ENCODE data around the gene TENM4. TPM values are rescaled to one million over a fixed set of nuclear protein-coding genes. Genes with fewer than 3 reads are reported as not detected.

Gene TENM4
- total RNA-seq, 4 donors from 2014 or later, result 0.02 to 0.82 (median 0.23) TPM

- no peaks in the 10 kb centered on the region for H3K9me3 ChIP-seq
- DNase-seq (no peak), ATAC-seq (no peak)
- H3K27me3 ChIP-seq, result no peaks in the 10 kb centered on the region
- no peak overlapping the region for H3K27ac ChIP-seq
- peaks cover 0 to 3% of the 10 kb centered on the region in 2 donors for H3K4me1 ChIP-seq
- intact Hi-C loops (cut with DNase I; ENCODE audit: low total_unique reads), result no loop called here
- no peak for TF ChIP-seq CTCF (IDR thresholded peaks at IDR 0.05 in 4 of 5, conservative IDR thresholded peaks at IDR 0.05 in 1 of 5)
- TF ChIP-seq POLR2A (IDR thresholded peaks at IDR 0.05), result no peak
- no peak overlapping the region for H3K4me3 ChIP-seq
- H3K36me3 ChIP-seq, result no peaks in the 10 kb centered on the region
- in situ Hi-C loops (cut with MboI; ENCODE audit: low sequenced_read_pairs in 4 of 4), result no loop called here
Observed at GRCh38 chr11:79155237-79155636, 285.6 kb downstream of the TENM4 start.

GRCh38 chr11:79152511-79152910 is 288.3 kb downstream of the TENM4 start:
- H3K27me3 ChIP-seq, result no peaks in the 10 kb centered on the region
- intact Hi-C loops (cut with DNase I; ENCODE audit: low total_unique reads) (no loop called here), in situ Hi-C loops (cut with MboI; ENCODE audit: low sequenced_read_pairs in 4 of 4) (no loop called here)
- ATAC-seq (no peak), DNase-seq (no peak)
- H3K4me1 ChIP-seq, result peaks cover 0 to 3% of the 10 kb centered on the region in 2 donors
- H3K9me3 ChIP-seq, result no peaks in the 10 kb centered on the region
- H3K27ac ChIP-seq, result no peak overlapping the region
- H3K4me3 ChIP-seq, result no peak overlapping the region
- no peak for TF ChIP-seq POLR2A (IDR thresholded peaks at IDR 0.05)
- no peak for TF ChIP-seq CTCF (IDR thresholded peaks at IDR 0.05 in 4 of 5, conservative IDR thresholded peaks at IDR 0.05 in 1 of 5)
- H3K36me3 ChIP-seq, result no peaks in the 10 kb centered on the region

GRCh38 chr11:79151396-79151795 is 289.4 kb downstream of the TENM4 start:
- H3K4me3 ChIP-seq, result no peak overlapping the region
- H3K27ac ChIP-seq, result no peak overlapping the region
- no peaks in the 10 kb centered on the region for H3K36me3 ChIP-seq
- H3K4me1 ChIP-seq, result peaks cover 0 to 3% of the 10 kb centered on the region in 2 donors
- H3K27me3 ChIP-seq, result no peaks in the 10 kb centered on the region
- TF ChIP-seq POLR2A (IDR thresholded peaks at IDR 0.05) (no peak), CTCF (IDR thresholded peaks at IDR 0.05 in 4 of 5, conservative IDR thresholded peaks at IDR 0.05 in 1 of 5) (no peak)
- intact Hi-C loops (cut with DNase I; ENCODE audit: low total_unique reads) (no loop called here), in situ Hi-C loops (cut with MboI; ENCODE audit: low sequenced_read_pairs in 4 of 4) (no loop called here)
- H3K9me3 ChIP-seq, result no peaks in the 10 kb centered on the region
- DNase-seq (no peak), ATAC-seq (no peak)

- H3K4me1 ChIP-seq, result peaks cover 0 to 3% of the 10 kb centered on the region in 2 donors
- no peaks in the 10 kb centered on the region for H3K27me3 ChIP-seq
- no peak for TF ChIP-seq CTCF (IDR thresholded peaks at IDR 0.05 in 4 of 5, conservative IDR thresholded peaks at IDR 0.05 in 1 of 5)
- no peak for TF ChIP-seq POLR2A (IDR thresholded peaks at IDR 0.05)
- H3K36me3 ChIP-seq, result no peaks in the 10 kb centered on the region
- DNase-seq, result no peak
- H3K9me3 ChIP-seq, result no peaks in the 10 kb centered on the region
- no peak overlapping the region for H3K27ac ChIP-seq
- no peak for ATAC-seq
- intact Hi-C loops (cut with DNase I; ENCODE audit: low total_unique reads) (no loop called here), in situ Hi-C loops (cut with MboI; ENCODE audit: low sequenced_read_pairs in 4 of 4) (no loop called here)
- H3K4me3 ChIP-seq, result no peak overlapping the region
Observed at GRCh38 chr11:79150966-79151365, 289.9 kb downstream of the TENM4 start.

- DNase-seq, result no peak
- intact Hi-C loops (cut with DNase I; ENCODE audit: low total_unique reads), result no loop called here
- in situ Hi-C loops (cut with MboI; ENCODE audit: low sequenced_read_pairs in 4 of 4), result no loop called here
- TF ChIP-seq POLR2A (IDR thresholded peaks at IDR 0.05) (no peak), CTCF (IDR thresholded peaks at IDR 0.05 in 4 of 5, conservative IDR thresholded peaks at IDR 0.05 in 1 of 5) (no peak)
- H3K27me3 ChIP-seq, result no peaks in the 10 kb centered on the region
- H3K9me3 ChIP-seq, result no peaks in the 10 kb centered on the region
- ATAC-seq, result no peak
- H3K4me1 ChIP-seq, result peaks cover 0 to 3% of the 10 kb centered on the region in 2 donors
- no peak overlapping the region for H3K4me3 ChIP-seq
- H3K36me3 ChIP-seq, result no peaks in the 10 kb centered on the region
- no peak overlapping the region for H3K27ac ChIP-seq
Observed at GRCh38 chr11:79150320-79150719, 290.5 kb downstream of the TENM4 start.

Measured in gastrocnemius medialis (tissue), 4 donors.